DMS114 treated with DMSO at 0.1 percent for 48 hours (cell line): Measurements from ENCODE around the gene MARCHF10.

Experiments used
- DNase-seq: peaks from one replicate; lab custom pipeline; 2025; ENCODE audit not compliant: unreplicated experiment; lab: John Stamatoyannopoulos, UW

Gene MARCHF10

GRCh38 chr17:62755141-62755851, 52.8 kb downstream of the MARCHF10 start:
- no peak for DNase-seq

GRCh38 chr17:62754631-62755030, 53.5 kb downstream of the MARCHF10 start:
- DNase-seq = no peak

GRCh38 chr17:62753562-62753961, 54.6 kb downstream of the MARCHF10 start:
- DNase-seq = no peak

GRCh38 chr17:62751060-62751691, 56.9 kb downstream of the MARCHF10 start:
- no peak for DNase-seq

- DNase-seq = no peak
Observed at GRCh38 chr17:62750631-62751051, 57.5 kb downstream of the MARCHF10 start.

- no peak for DNase-seq
Observed at GRCh38 chr17:62749926-62750325, 58.2 kb downstream of the MARCHF10 start.

- DNase-seq = no peak
Observed at GRCh38 chr17:62746941-62747340, 61.2 kb downstream of the MARCHF10 start.

GRCh38 chr17:62745806-62746205, 62.3 kb downstream of the MARCHF10 start:
- DNase-seq = no peak

GRCh38 chr17:62744259-62744658, 63.9 kb downstream of the MARCHF10 start:
- no peak for DNase-seq

GRCh38 chr17:62741290-62741689, 66.8 kb downstream of the MARCHF10 start:
- no peak for DNase-seq

- DNase-seq = no peak
Observed at GRCh38 chr17:62739645-62740388, 68.3 kb downstream of the MARCHF10 start.

- DNase-seq = no peak
Observed at GRCh38 chr17:62738281-62738680, 69.8 kb downstream of the MARCHF10 start.

GRCh38 chr17:62737513-62737912, 70.6 kb downstream of the MARCHF10 start:
- no peak for DNase-seq

GRCh38 chr17:62735044-62735651, 73.0 kb downstream of the MARCHF10 start:
- no peak for DNase-seq

- no peak for DNase-seq
Observed at GRCh38 chr17:62732125-62732524, 76.0 kb downstream of the MARCHF10 start.

- no peak for DNase-seq
Observed at GRCh38 chr17:62727916-62728672, 80.0 kb downstream of the MARCHF10 start.

GRCh38 chr17:62725791-62726249, 82.3 kb downstream of the MARCHF10 start:
- no peak for DNase-seq

GRCh38 chr17:62724398-62725146, 83.5 kb downstream of the MARCHF10 start:
- no peak for DNase-seq

GRCh38 chr17:62723842-62724241, 84.3 kb downstream of the MARCHF10 start:
- DNase-seq = no peak

- DNase-seq = no peak
Observed at GRCh38 chr17:62722625-62723024, 85.5 kb downstream of the MARCHF10 start.
